Omental fat pad (tissue), 4 donors: ENCODE results near the gene PACS2. TPM values are rescaled to one million over a fixed set of nuclear protein-coding genes. Genes with fewer than 3 reads are reported as not detected.

Experiments
- ATAC-seq: fragments of 150-250 bp; one replicate; pipeline ENCODE4 v1.9.1; 2016; ENCODE audit warnings: mild to moderate bottlenecking, moderate library complexity; ENCODE audit not compliant: low FRiP score
- DNase-seq: peaks from one replicate; pipeline ENCODE4 v3.0.0-alpha.2; 2019; ENCODE audit warnings: low spot score
- CTCF ChIP-seq, 3 donors: fragments of 450-650 bp; IDR thresholded peaks; one replicate each; pipeline ENCODE4 v1.5.1; 2016 to 2017; ENCODE audit warnings: antibody characterized with exemption in 3 of 3, mild to moderate bottlenecking in 3 of 3, moderate library complexity in 2 of 3
- total RNA-seq, 4 donors: library from RNA; depleted of rRNA; stranded (reverse); fragments of >200 nt; gene quantifications; one replicate each; pipeline ENCODE4 v1.1.0, GENCODE V29; 2016

PACS2 gene
- total RNA-seq, 4 donors from 2014 or later = 47.5 to 78.5 (median 68.9) TPM

GRCh38 chr14:105380756-105381155, 66.2 kb downstream of the PACS2 start:
- DNase-seq = no peak
- no peak for TF ChIP-seq CTCF (IDR thresholded peaks at IDR 0.05)
- ATAC-seq = no peak

- no peak for ATAC-seq
- no peak for TF ChIP-seq CTCF (IDR thresholded peaks at IDR 0.05)
- no peak for DNase-seq
Observed at GRCh38 chr14:105381446-105382342, 67.1 kb downstream of the PACS2 start.

- ATAC-seq (no peak), DNase-seq (no peak)
- no peak for TF ChIP-seq CTCF (IDR thresholded peaks at IDR 0.05)
Observed at GRCh38 chr14:105382343-105383082, 68.0 kb downstream of the PACS2 start.

- DNase-seq = no peak
- TF ChIP-seq CTCF (IDR thresholded peaks at IDR 0.05) = no peak
- ATAC-seq = no peak
Observed at GRCh38 chr14:105383083-105383730, 68.7 kb downstream of the PACS2 start.

GRCh38 chr14:105384041-105384557, 69.6 kb downstream of the PACS2 start:
- no peak for TF ChIP-seq CTCF (IDR thresholded peaks at IDR 0.05)
- ATAC-seq (no peak), DNase-seq (no peak)

GRCh38 chr14:105384605-105385321, 70.2 kb downstream of the PACS2 start:
- DNase-seq = no peak
- ATAC-seq = no peak
- TF ChIP-seq CTCF (IDR thresholded peaks at IDR 0.05) = no peak
